ENCODE data around the gene TJP1. TPM values are rescaled to one million over a fixed set of nuclear protein-coding genes. Genes with fewer than 3 reads are reported as not detected.

The TJP1 gene
- total and polyA plus RNA-seq, 9 of the 15 experiments (the other 6 are each of a cell fraction or from before 2014, with no cell fraction given): 9.1 to 39.3 (median 28.0) TPM

GRCh38 chr15:29734917-29735572, 87.2 kb downstream of the TJP1 start:
- no peak for ATAC-seq
- 92% methylated on average over 5 of the region's 5 CpGs for WGBS (ENCODE audit: insufficient coverage, low coverage, missing lambda C conversion rate)
- no peak for FAIRE-seq
- Histone ChIP-seq H3K4me3 (no peak overlapping the region), H3K9me3 (replicated peaks; ENCODE audit: control insufficient read depth, insufficient read depth, low read depth, low read length) (no peaks in the 10 kb centered on the region), H3K9ac (ENCODE audit: insufficient read depth in 1 of 2, low read depth in 2 of 2, low read length in 2 of 2) (no peak overlapping the region), H3K27ac (ENCODE audit: extremely low read depth, low read depth, low read length) (no peak overlapping the region), H3K4me2 (ENCODE audit: insufficient read depth, low read length) (no peak overlapping the region), H4K20me1 (replicated peaks; ENCODE audit: control insufficient read depth, insufficient read depth, low read length) (no peaks in the 10 kb centered on the region; the same call in 1 of the 2 replicates), H3K36me3 (ENCODE audit: control insufficient read depth, insufficient read depth, low read length) (peaks cover 48% of the 10 kb centered on the region), H3K27me3 (ENCODE audit: control insufficient read depth in 2 of 2, insufficient read depth in 2 of 2, low read length in 2 of 2) (no peaks in the 10 kb centered on the region), H2AFZ (ENCODE audit: low read depth, low read length) (no peak overlapping the region), H3K79me2 (ENCODE audit: control insufficient read depth, insufficient read depth, low read length) (no peaks in the 10 kb centered on the region), H3K4me1 (replicated peaks in 1 of 2; ENCODE audit: control insufficient read depth in 2 of 2, insufficient read depth in 2 of 2, low read length in 2 of 2) (no peaks in the 10 kb centered on the region), H3K9me1 (ENCODE audit: control insufficient read depth, insufficient read depth, low read length) (no peaks in the 10 kb centered on the region)
- TF ChIP-seq HIVEP1 (CRISPR knock-in tag; IDR thresholded peaks at IDR 0.05) (no peak), PTBP1 (IDR thresholded peaks at IDR 0.05; ENCODE audit: low read depth, low read length) (no peak), BCL6 (CRISPR knock-in tag; IDR thresholded peaks at IDR 0.05) (no peak), AFF4 (CRISPR knock-in tag; IDR thresholded peaks at IDR 0.05) (no peak), ZBTB2 (IDR thresholded peaks at IDR 0.05) (no peak), ARID1B (IDR thresholded peaks at IDR 0.05) (no peak), NCOR1 (IDR thresholded peaks at IDR 0.05) (no peak), NR2F6 (CRISPR knock-in tag; IDR thresholded peaks at IDR 0.05) (no peak), RCOR1 (IDR thresholded peaks at IDR 0.05; ENCODE audit: borderline replicate concordance in 1 of 2, low read depth in 2 of 2, low read length in 2 of 2) (no peak), SETDB1 (IDR thresholded peaks at IDR 0.05; ENCODE audit: low read length) (no peak), PURB (CRISPR knock-in tag; IDR thresholded peaks at IDR 0.05; ENCODE audit: low read depth) (no peak), NR2C1 (IDR thresholded peaks at IDR 0.05) (no peak), NR2C1 (tag; IDR thresholded peaks at IDR 0.05) (no peak), HLTF (IDR thresholded peaks at IDR 0.05) (no peak)
- BruUV-seq (replicated peaks): no TSS peak
- in situ Hi-C loops (cut with MboI) (no loop called here), intact Hi-C loops (cut with micrococcal nuclease) (no loop called here)
- ChIA-PET CTCF (ENCODE audit: low intra/inter-chr PET ratio) (no interaction called here), POLR2A (no interaction called here)
- DNase-seq (ENCODE audit: extremely low read depth in 1 of 4, low spot score in 3 of 4): no peak
